Ramos (cell line): ENCODE results near the gene CLCNKB.
"Not testable (repeated sequence)": the region's sequence is repeated elsewhere in the genome, so short reads cannot be mapped to it uniquely, and the experiment has no call there.

Experiments
- in situ Hi-C: fragments of 300-500 bp; cut with MboI; formaldehyde crosslinking; loops from one replicate; pipeline ENCODE4 v1.14.3; 2022; ENCODE audit warnings: low sequenced_read_pairs; ENCODE audit not compliant: unreplicated experiment

The CLCNKB gene

GRCh38 chr1:16055613-16056520 is 12.3 kb downstream of the CLCNKB start:
- in situ Hi-C loops, result no loop called here

GRCh38 chr1:16056521-16056912 is 12.9 kb downstream of the CLCNKB start:
- in situ Hi-C loops, result not testable (repeated sequence)

GRCh38 chr1:16057314-16057915 is 13.8 kb downstream of the CLCNKB start:
- in situ Hi-C loops, result not testable (repeated sequence)

DNA sequence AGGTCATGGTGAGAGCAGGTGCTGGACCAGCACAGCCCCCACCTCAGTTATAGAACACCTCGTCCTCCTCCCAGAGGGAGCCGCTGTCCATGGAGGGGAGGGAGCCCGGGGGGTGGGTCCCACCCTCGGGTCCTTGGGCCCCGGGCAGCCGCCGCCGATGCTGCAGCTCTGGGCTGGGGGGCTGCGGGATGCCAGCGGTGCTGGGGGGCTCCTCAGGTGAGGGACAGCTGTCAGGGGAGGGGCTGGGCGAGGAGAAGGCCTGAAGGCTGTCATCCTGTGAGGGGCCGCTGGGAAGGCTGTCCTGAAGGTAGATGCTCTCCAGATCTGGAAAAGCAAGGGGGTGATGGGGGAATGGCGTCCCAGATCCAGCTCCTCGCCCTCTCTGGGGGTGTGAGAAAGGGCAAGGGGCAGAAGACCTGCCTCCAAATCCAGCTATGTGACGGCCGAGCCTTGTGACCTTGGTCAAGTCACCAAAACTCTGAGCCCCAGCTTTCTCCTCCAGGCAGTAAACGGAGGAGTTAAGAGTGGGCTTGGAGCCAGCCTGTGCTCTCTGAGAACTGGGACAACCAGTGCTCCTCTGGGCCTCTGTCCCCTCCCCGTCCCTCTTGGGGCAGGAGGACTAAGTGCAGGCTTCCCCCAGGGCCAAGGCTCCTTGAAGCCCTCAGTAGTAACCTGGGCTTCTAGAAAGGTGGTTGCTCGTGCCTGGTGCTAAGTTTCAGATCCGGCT is 15.0 kb downstream of the CLCNKB start:
- in situ Hi-C loops, result not testable (repeated sequence)

DNA sequence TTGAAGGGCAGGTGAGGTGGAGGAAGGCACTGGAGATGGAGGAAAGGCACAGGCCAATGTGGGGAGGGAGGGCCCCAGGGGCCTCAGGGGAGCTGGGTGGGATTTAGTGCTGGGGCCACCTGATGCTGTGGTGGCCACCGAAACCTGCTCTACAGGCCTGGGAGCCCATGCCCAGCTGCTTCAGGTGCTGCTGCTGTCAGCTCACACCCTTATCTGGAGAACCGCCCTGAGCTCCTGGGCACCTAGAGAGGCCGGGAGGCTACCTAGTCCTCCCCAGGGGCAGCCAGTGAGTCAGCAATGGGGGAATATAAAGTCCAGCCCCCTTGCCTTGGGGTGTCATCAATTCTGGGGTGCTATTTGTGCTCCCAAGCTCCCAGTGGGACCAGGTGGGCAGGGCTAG is 17.7 kb downstream of the CLCNKB start:
- in situ Hi-C loops, result no loop called here

GRCh38 chr1:16061989-16062686 is 18.6 kb downstream of the CLCNKB start:
- in situ Hi-C loops, result not testable (repeated sequence)

- in situ Hi-C loops, result not testable (repeated sequence)
Measured at GRCh38 chr1:16062687-16063075, 19.1 kb downstream of the CLCNKB start.

DNA sequence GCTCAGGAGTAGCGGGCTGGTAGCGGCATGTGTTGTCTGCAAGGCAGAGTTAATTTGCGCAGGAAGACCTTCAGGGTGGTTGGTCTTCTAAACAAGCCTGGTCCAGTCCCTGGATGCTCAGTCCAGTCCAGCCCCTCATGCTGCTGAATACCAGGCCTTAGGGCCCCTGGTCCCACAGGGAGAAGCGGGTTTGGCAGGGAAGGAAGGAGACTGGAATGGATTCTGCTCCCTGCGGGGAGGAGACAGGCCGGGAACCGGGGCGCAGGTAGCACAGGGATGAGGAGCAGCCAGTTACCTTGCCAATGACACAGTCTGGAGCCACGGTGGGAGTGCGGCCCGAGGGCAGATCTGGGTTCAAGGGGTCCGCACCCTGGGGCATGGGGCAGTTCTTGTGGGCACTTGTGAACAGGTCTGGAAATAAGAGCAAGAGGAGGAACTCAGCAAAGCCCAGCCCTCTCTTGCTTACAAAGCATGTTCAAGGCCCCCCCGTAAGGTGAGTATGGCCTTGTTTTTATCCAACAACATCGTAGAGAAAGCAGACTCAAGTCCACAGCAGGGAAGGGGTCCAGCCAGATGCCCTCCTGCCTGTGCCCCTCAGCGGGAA is 19.7 kb downstream of the CLCNKB start:
- in situ Hi-C loops, result no loop called here

GRCh38 chr1:16063921-16064320 is 20.3 kb downstream of the CLCNKB start:
- in situ Hi-C loops, result no loop called here

DNA sequence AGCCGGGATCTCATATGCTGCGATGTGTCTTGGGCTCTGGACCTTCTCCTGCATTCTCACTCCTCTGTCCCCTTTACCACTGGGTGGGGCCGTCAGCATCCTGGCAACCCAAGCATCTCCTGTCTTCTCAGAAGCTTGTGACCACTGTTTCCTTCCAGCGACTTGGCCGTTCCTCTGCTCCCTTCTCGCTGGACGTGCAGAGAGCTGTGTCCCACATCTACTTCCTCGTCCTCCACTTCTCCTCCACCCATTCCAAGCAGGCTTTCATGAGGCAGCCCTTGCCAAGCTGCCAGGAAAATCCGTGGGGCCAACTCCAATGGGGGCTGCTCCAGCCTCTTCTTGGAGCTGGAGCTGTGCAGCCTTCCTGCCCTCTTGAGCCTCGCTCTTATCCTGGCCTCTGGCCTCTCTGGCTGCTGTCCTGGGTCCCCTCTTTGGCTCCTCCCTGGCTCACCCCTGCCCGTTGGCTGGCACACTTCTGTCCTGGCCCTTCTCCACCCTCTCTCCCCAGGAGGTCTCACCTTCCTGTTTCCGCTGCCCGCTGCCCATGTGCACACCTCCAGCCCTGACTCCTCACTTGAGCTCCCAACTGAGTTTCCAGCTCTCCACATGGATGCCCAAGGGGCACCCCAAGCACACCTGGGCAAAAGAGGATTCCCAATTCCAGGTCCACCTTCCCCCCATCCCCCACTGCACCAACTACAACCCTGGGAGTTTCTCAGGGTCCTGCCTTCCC is 21.1 kb downstream of the CLCNKB start:
- in situ Hi-C loops, result no loop called here

- in situ Hi-C loops, result no loop called here
Measured at GRCh38 chr1:16065269-16065576, 21.6 kb downstream of the CLCNKB start.

DNA sequence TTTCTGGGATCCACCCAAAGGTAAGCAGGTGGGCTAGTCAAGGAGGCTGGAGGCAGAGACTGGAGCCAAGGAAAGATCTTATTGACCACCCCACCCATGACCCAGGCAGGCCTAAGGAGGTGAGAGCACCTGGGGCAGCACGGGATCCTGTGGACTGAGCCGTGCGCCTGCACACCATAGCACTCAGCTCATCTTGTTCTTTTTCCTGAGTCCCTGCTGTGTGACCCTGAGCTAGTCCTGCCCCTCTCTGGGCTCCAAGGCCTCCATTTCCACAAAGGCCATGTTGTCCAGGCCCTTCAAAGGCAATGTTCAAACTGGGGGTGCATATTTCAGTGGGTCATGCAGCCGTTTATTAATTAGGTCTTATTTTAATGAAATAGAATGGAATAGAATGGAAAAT is 22.7 kb downstream of the CLCNKB start:
- in situ Hi-C loops, result no loop called here

GRCh38 chr1:16067127-16067768 is 23.7 kb downstream of the CLCNKB start:
- in situ Hi-C loops, result no loop called here

- in situ Hi-C loops, result no loop called here
Measured at GRCh38 chr1:16067933-16068332, 24.4 kb downstream of the CLCNKB start.

DNA sequence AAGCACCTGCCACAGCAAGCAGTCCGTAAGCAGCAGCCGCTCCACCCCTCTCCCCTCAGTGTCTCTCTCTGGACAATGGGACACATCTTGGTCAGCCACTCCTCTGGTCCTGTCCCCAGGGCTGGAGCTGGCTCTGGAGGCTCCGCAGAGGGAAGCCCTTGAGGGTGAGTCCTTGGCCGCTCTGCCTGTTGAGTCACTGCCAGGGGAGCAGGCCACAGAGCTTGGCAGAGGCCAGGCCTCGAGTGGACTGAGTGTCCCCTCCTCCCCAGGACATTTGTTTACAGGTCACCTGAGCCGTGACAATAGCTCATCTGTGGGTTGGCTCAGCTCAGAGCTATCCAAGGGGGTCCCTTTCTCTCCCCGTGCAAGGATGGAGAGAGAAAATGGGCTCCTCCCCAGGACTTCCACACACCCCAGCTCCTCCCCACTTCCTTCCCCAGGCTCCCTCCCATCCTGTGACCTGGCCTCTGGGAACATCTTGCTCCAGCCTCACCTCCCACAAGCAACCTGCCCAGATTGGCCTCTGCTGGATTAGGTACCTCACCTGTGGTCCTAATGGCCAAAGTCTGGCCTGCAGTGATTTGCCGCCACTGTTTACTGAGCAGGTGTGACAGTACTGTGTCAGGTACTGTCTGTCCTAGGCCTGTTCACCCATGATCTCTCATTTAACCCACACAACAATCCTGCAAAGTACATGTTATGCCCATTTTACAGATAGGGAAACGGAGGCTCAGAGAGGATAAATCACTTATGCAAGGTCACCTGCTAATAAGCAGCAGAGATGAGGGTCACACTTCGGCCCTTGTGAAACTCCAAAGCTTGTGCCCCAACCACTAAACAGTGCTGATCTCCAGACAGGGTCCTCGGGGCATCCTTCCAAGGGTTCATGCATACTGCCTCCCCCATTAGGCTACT is 25.0 kb downstream of the CLCNKB start:
- in situ Hi-C loops, result no loop called here

DNA sequence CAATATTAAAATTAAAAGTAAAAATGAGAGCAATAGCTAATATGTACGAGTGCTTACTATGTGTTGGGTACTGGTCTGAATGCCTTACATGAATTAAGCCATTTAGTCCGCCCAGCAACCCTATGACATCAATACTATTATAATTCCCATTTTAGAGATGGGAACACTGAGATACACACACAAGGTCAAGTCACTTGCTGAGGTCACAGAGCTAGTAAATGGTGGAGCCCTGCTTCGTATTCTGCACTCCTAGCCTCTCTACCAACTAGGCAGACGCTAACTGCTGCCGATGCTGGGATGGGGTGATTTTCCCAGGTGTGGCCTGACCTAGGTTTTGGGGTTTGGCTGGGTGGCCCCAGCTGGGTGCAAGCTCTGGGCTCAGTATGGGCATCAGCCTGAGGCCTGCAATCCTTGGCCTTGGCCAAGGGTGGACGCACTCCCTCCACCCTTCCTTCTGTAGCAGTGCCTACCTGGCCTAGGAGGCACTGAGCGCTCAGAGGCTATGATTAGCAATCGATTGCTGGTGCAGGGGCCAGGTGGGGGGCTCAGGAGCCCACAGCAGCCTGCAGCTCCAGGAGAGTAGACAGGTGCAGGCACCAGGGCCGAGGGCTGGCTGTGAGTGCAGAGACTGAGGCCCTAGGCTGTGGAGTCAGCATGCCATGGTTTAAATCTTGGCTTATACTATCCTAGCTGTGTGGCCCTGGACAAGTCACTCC is 27.2 kb downstream of the CLCNKB start:
- in situ Hi-C loops, result no loop called here

GRCh38 chr1:16071614-16072013 is 28.0 kb downstream of the CLCNKB start:
- in situ Hi-C loops, result no loop called here

DNA sequence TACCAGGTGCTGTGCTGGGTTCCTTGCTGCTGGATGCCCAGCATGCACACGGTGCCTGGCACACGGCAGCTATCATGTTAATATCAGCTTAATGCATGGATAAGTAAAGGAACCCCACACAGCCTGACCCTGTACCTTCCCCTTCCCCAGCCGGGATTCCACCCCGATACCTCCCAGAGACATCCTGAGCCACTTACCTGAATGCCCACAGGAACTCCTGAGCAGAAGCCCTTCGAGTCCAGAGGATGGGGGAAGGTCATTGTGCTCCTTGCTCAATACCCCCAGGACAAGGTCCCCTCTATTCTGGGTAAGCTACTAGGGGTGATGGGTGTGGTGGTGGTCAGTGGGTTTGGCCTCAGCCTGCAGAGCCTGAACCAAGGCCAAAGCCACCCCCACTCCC is 28.5 kb downstream of the CLCNKB start:
- in situ Hi-C loops, result no loop called here
